PFSK-1 (cell line): Measurements from ENCODE around the gene TRMU.

ENCODE experiments used
- FOXP2 ChIP-seq: optimal IDR thresholded peaks from 2 replicates; pipeline ENCODE3; 2011; ENCODE audit warnings: borderline replicate concordance, control low read depth, inconsistent platforms; ENCODE audit not compliant: insufficient read depth; ENCODE audit errors: extremely low read length, extremely low read depth
- POLR2AphosphoS5 ChIP-seq: IDR thresholded peaks from 2 replicates; pipeline ENCODE4 v1.6.1; 2012; ENCODE audit warnings: low read depth, mild to moderate bottlenecking, control low read depth, low read length, moderate library complexity
- SIN3A ChIP-seq: IDR thresholded peaks from 2 replicates; pipeline ENCODE4 v1.6.1; 2012; ENCODE audit warnings: mild to moderate bottlenecking, low read length, moderate library complexity, borderline replicate concordance; ENCODE audit not compliant: insufficient read depth
- TAF1 ChIP-seq: IDR thresholded peaks from 2 replicates; pipeline ENCODE4 v1.6.1; 2012; ENCODE audit warnings: low read length, control low read depth, borderline replicate concordance; ENCODE audit not compliant: insufficient read depth
- TF ChIP-seq, protein P1 (sequence below), 2 experiments: IDR thresholded peaks; 2 replicates each; pipeline versions ENCODE4 v1.6.1 to v1.8.0; 2011 to 2012; ENCODE audit warnings: low read depth in 2 of 2, low read length in 2 of 2, control low read depth in 1 of 2, inconsistent platforms in 1 of 2, mild to moderate bottlenecking in 1 of 2, moderate library complexity in 1 of 2; ENCODE audit not compliant: insufficient read depth in 1 of 2

DNA sequence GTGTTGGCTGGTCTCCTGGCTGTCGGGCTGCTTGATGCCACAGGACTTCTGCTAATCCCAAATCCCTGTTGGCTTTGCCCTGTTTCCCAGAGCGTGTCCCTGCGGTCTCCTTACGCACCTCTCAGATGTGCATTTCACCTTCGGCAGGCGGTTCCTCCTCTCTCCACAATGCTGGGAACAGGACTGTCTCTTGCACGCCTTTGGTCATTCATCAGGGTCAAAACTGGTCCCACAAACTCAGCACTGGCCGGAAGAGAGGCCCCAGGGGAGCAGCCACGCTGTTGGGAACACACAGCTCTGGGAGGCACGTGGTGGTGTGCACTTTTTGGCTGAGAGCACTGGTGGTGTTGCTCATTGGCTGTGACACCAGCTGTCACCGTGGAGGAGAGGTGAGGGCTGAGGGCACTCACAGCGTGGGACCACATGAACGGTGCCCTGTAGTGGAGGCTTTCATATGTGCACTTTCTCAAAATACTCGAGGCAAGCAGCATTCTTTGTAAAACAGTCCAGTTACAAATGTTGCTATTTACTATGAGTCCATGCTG, 15.3 kb upstream of the TRMU start:
- TF ChIP-seq POLR2AphosphoS5 (no peak), TAF1 (no peak), SIN3A (no peak), FOXP2 (no peak)
- TF ChIP-seq, protein P1, sequence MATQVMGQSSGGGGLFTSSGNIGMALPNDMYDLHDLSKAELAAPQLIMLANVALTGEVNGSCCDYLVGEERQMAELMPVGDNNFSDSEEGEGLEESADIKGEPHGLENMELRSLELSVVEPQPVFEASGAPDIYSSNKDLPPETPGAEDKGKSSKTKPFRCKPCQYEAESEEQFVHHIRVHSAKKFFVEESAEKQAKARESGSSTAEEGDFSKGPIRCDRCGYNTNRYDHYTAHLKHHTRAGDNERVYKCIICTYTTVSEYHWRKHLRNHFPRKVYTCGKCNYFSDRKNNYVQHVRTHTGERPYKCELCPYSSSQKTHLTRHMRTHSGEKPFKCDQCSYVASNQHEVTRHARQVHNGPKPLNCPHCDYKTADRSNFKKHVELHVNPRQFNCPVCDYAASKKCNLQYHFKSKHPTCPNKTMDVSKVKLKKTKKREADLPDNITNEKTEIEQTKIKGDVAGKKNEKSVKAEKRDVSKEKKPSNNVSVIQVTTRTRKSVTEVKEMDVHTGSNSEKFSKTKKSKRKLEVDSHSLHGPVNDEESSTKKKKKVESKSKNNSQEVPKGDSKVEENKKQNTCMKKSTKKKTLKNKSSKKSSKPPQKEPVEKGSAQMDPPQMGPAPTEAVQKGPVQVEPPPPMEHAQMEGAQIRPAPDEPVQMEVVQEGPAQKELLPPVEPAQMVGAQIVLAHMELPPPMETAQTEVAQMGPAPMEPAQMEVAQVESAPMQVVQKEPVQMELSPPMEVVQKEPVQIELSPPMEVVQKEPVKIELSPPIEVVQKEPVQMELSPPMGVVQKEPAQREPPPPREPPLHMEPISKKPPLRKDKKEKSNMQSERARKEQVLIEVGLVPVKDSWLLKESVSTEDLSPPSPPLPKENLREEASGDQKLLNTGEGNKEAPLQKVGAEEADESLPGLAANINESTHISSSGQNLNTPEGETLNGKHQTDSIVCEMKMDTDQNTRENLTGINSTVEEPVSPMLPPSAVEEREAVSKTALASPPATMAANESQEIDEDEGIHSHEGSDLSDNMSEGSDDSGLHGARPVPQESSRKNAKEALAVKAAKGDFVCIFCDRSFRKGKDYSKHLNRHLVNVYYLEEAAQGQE (IDR thresholded peaks at IDR 0.05; ENCODE audit: insufficient read depth in 1 of 2, low read depth in 2 of 2, low read length in 2 of 2), result no peak
